DOHH2 (cell line): Measurements from ENCODE around the gene RYR2.

ENCODE experiments used
- CTCF ChIP-seq: fragments of 200-600 bp; sonication (generic); IDR thresholded peaks from one replicate; pipeline ENCODE4 v1.5.1; 2014; ENCODE audit warnings: antibody characterized with exemption, mild to moderate bottlenecking, low read depth, low read length; ENCODE audit not compliant: poor library complexity, severe bottlenecking
- EZH2phosphoT487 ChIP-seq: fragments of 200-600 bp; sonication (generic); IDR thresholded peaks from 2 replicates; pipeline ENCODE4 v1.6.1; 2017; ENCODE audit warnings: borderline replicate concordance, mild to moderate bottlenecking, antibody characterized with exemption, low read length, moderate library complexity, mixed read lengths

DNA sequence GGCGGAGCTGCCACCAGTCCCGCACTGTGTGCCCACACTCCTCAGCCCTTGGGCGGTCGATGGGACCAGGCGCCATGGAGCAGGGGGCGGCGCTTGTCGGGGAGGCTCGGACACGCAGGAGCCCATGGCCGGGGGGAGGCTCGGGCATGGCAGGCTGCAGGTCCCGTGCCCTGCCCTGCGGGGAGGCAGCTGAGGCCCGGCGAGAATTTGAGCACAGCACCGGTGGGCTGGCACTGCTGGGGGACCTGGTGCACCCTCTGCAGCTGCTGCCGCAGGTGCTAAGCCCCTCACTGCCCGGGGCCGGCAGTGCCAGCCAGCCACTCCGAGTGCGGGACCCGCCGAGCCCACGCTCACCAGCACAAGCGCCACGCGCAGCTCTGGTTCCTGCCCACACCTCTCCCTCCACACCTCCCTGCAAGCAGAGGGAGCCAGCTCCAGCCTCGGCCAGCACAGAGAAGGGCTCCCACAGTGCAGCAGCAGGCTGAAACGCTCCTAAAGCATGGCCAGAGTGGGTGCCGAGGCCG lies 267.7 kb downstream of the RYR2 start:
- TF ChIP-seq CTCF, result no peak
- TF ChIP-seq EZH2phosphoT487, result no peak
